A549 treated with AZD9567 at 1 μM for 4 hours (cell line): ENCODE results near the gene RAB40B. TPM values are rescaled to one million over a fixed set of nuclear protein-coding genes. Genes with fewer than 3 reads are reported as not detected.

Experiments
- total RNA-seq: library from RNA; stranded (reverse); fragments of 200-300 nt; extraction: Qiagen RNA extraction; gene quantifications from 5 replicates; pipeline ENCODE4 v1.2.3, GENCODE V29; 2022; ENCODE audit not compliant: insufficient read depth

Gene RAB40B
- total RNA-seq = 16.9 to 23.0 TPM (median 20.1 TPM) in 5 replicates

GRCh38 chr17:82698065-82698973 lies at the start of gene RAB40B:
Gene RAB40B (minus strand): TSS chr17:82698698. CDS start chr17:82698596, 102 bp downstream.

DNA sequence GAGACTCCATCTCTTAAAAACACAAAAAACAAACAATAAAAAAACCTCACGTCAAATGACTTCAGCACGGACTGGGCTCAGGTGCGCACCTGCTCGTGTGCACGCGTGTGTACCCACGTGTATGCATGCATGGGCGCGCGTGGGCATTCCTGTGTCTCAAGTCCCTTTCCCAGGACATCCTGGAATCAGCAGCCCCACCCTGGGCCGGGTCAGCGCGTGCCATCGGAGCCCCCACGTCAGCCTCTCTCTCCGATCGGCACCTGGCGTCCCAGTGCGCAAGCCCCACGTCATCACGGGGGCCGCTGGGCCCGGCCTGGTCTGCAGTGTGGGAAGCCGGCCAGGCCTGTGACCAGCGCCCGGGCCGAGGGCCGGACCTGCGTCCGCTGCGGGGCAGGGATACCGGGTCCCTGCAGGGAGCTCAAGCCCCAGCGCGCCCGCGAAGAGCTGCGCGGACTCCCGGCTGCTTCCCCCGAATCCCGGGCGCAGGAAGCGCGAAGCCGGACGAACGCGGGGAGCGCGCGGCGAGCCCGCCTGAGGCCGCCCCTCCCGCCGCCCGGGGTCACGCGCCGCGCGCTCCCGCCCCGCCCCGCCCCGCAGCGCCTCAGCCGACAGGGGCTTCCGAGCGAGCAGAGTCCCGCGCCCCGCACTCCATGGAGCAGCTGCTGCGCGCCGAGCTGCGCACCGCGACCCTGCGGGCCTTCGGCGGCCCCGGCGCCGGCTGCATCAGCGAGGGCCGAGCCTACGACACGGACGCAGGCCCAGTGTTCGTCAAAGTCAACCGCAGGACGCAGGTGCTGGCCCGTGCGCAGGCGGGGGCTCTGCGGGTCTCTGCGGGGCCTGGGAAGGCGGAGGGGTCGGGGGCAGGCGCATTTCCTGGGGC lies 36.7 kb upstream of the RAB40B start, which contains the start of gene FN3K:
Gene FN3K, plus strand, starts transcription at position 629 of the 880 bp plus-strand sequence. Its CDS starts 22 bp downstream, at position 651.

DNA sequence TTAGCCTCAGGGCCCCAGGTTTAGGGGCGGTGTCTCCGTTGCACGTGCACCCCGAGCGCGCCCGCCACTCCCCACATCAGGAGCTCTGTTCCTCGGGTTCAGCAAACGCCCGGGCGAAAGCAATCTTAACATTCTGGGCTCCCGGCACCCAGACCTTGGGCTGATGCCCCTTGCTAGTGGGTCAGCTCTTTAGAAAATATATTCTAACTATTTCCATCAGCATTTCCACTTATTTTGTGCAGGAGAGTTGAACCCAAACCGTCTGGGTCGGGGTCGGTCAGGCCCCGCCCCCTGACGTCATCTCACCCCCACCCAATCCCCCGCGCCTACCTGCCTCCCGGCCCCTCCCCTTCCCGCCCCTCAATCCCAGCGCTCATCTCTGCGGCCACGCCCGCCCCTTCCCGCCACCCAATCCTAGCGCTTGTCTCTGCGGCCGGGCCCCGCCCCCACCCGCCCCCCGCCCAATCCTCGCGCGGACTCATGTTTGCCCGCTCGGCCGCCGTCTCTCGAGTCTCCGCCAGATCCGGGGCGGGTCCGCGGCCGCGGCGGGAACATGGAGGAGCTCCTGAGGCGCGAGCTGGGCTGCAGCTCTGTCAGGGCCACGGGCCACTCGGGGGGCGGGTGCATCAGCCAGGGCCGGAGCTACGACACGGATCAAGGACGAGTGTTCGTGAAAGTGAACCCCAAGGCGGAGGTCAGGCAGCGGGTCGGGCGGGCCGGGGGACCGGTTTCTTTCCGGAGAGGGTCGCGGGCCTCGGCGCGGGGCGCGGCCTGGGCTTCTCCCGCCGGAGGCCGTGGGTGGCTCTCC lies 17.9 kb upstream of the RAB40B start, which contains the start of gene FN3KRP:
Gene FN3KRP, plus strand, starts transcription at position 504 of the 808 bp plus-strand sequence. Its CDS starts 50 bp downstream, at position 554.

DNA sequence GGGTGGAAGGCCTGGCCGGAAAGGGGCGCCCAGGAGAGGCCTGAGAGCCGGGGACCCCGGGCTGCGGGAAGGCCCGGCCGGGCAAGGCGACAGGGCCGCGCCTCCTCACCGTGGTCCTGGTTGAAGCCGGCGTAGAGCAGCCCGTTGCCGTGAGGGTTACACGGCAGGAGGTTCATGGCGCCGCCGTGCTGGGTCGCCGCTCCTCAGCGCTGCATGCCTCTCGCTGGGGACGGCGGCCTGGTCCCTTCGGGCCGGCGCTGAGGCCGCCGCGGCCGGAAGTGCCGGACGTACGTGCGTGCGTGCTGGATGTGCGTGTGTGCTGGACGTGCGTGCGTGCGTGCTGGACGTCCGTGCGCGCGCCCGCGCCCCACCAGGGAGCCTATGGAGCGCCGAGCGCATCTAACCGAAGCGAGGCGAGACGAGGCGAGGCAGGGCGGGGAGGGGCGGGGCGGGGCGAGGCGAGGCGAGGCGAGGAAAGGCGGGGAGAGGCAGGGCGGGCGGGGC lies 50.3 kb downstream of the RAB40B start, which contains the start of gene WDR45B:
Gene WDR45B, minus strand, starts transcription at position 280 of the 504 bp plus-strand sequence. Its CDS starts 104 bp downstream, at position 176.

Other genes starting within 250 kb of the RAB40B start
- 55.8 to 63.4 TPM (median 61.0 TPM) in 5 replicates for gene CYBC1, start 247.9 kb downstream of the RAB40B start, total RNA-seq
- 46.2 to 60.1 TPM (median 53.6 TPM) in 5 replicates for gene NARF, start 240.0 kb downstream of the RAB40B start, total RNA-seq
- gene FOXK2, start 179.0 kb downstream of the RAB40B start, total RNA-seq = 48.6 to 60.7 TPM (median 56.4 TPM) in 5 replicates
- gene WDR45B, start 50.3 kb downstream of the RAB40B start, total RNA-seq = 84.8 to 99.2 TPM (median 94.5 TPM) in 5 replicates
- 70.9 to 80.1 TPM (median 72.1 TPM) in 5 replicates for gene FN3KRP, start 18.0 kb upstream of the RAB40B start, total RNA-seq
- gene FN3K, start 36.9 kb upstream of the RAB40B start, total RNA-seq = 7.8 to 9.0 TPM (median 8.4 TPM) in 5 replicates
- 63.6 to 89.8 TPM (median 79.1 TPM) in 5 replicates for gene TBCD, start 53.4 kb upstream of the RAB40B start, total RNA-seq
- gene ZNF750, start 141.3 kb upstream of the RAB40B start, total RNA-seq = not detected in 5 replicates